ENCODE results near the gene NOP14. TPM values are rescaled to one million over a fixed set of nuclear protein-coding genes. Genes with fewer than 3 reads are reported as not detected.

Gene NOP14
- total RNA-seq, 1 experiment from 2014 or later: 50.1 TPM

DNA sequence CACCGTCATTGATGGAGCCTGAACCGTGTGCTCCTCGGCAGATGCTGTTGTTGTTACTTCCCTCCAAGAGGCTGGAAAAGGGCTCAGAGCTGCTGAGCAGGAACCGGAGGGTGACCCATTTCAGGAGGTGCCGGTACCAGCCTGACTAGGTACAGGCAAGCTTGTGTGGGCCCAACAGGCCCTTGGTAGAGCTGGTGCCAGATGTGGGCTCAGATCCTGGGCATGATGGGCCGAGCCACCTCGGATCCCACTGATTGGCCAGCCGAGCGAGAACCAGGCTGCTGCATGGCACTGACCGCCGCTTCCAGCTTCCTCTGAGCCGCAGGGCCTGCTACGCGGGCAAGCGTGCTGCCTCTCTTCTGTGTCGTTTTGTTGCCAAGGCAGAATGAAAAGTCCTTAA, 33.7 kb downstream of the NOP14 start:
- no peaks in the 10 kb centered on the region for H3K9me3 Mint-ChIP-seq
- peaks cover 2% of the 10 kb centered on the region for H4K20me1 ChIP-seq (ENCODE audit: control insufficient read depth, insufficient read depth, insufficient read length)
- H3K27me3 ChIP-seq (ENCODE audit: insufficient read depth, low read length): no peaks in the 10 kb centered on the region
- TF ChIP-seq, protein P1, sequence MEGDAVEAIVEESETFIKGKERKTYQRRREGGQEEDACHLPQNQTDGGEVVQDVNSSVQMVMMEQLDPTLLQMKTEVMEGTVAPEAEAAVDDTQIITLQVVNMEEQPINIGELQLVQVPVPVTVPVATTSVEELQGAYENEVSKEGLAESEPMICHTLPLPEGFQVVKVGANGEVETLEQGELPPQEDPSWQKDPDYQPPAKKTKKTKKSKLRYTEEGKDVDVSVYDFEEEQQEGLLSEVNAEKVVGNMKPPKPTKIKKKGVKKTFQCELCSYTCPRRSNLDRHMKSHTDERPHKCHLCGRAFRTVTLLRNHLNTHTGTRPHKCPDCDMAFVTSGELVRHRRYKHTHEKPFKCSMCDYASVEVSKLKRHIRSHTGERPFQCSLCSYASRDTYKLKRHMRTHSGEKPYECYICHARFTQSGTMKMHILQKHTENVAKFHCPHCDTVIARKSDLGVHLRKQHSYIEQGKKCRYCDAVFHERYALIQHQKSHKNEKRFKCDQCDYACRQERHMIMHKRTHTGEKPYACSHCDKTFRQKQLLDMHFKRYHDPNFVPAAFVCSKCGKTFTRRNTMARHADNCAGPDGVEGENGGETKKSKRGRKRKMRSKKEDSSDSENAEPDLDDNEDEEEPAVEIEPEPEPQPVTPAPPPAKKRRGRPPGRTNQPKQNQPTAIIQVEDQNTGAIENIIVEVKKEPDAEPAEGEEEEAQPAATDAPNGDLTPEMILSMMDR (conservative IDR thresholded peaks at IDR 0.05): no peak
- H3T11ph ChIP-seq (ENCODE audit: low read length): no peak overlapping the region
- no peaks in the 10 kb centered on the region for H3K4me1 ChIP-seq (ENCODE audit: insufficient read depth, low read length)
- H3K79me2 ChIP-seq (ENCODE audit: insufficient read depth, low read length): no peaks in the 10 kb centered on the region
- no peak overlapping the region for H3K23ac ChIP-seq (ENCODE audit: insufficient read length, low read depth, low read length)
- no peaks in the 10 kb centered on the region; the same call in 1 of the 2 replicates for H3K27me3 Mint-ChIP-seq (ENCODE audit: low read depth)
- H2AK5ac ChIP-seq (ENCODE audit: insufficient read length, low read length): no peak overlapping the region
- H3K4me3 Mint-ChIP-seq: no peak overlapping the region
- H3K23me2 ChIP-seq (ENCODE audit: insufficient read length, low read depth, low read length, poor library complexity, severe bottlenecking): peaks cover 7% of the 10 kb centered on the region
- peaks cover 10 to 20% of the 10 kb centered on the region in 2 experiments for H3K4me1 Mint-ChIP-seq
- H3K18ac ChIP-seq (ENCODE audit: insufficient read length, low read depth, low read length): no peak overlapping the region
- DNase-seq: no peak
- no peak overlapping the region for H3K14ac ChIP-seq (ENCODE audit: insufficient read depth, low read length)
- no peaks in the 10 kb centered on the region for H3K9me3 ChIP-seq (ENCODE audit: control insufficient read depth, low read depth, low read length)
- no peak overlapping the region for H2AFZ ChIP-seq (ENCODE audit: low read length)
- no peak overlapping the region for H4K5ac ChIP-seq (ENCODE audit: insufficient read length, low read depth, low read length)
- no peak overlapping the region for H2BK20ac ChIP-seq (ENCODE audit: low read depth, low read length, poor library complexity, severe bottlenecking)
- no peak overlapping the region for H3K4me2 ChIP-seq (ENCODE audit: insufficient read depth, insufficient read length, low read length)
- H3K36me3 Mint-ChIP-seq (ENCODE audit: insufficient read depth in 1 of 3, low read depth in 3 of 3): peaks cover 38 to 71% (median 57%) of the 10 kb centered on the region in 3 experiments
- WGBS (ENCODE audit: extremely low coverage, insufficient read length, low lambda C conversion rate): no CpG with 5 or more reads among the region's 16 CpGs
- no peaks in the 10 kb centered on the region for H3K79me1 ChIP-seq (ENCODE audit: insufficient read depth, low read depth, low read length, poor library complexity, severe bottlenecking)
- H2BK15ac ChIP-seq (ENCODE audit: low read depth, low read length): no peak overlapping the region
- no peak overlapping the region for H2BK5ac ChIP-seq (ENCODE audit: insufficient read length, low read length)
- no peak overlapping the region for H3K4ac ChIP-seq (ENCODE audit: low read depth, low read length)
- H3K27ac Mint-ChIP-seq: peak overlapping the region; percentile 67 to 93 (median 70); a peak in 3 of 7 replicates
- no peak overlapping the region for H3K27ac ChIP-seq (ENCODE audit: insufficient read length, low read depth, low read length)
- no peak overlapping the region for H3K9ac ChIP-seq (ENCODE audit: extremely low read depth, insufficient read length, low read length)
- no peak overlapping the region for H2BK120ac ChIP-seq (ENCODE audit: low read depth, low read length, poor library complexity, severe bottlenecking)
- no peak overlapping the region for H4K8ac ChIP-seq (replicated peaks; ENCODE audit: insufficient read length, low read depth, low read length)
- no peak overlapping the region for H3K56ac ChIP-seq (ENCODE audit: insufficient read length, low read depth, low read length)
- H2BK12ac ChIP-seq (ENCODE audit: insufficient read length, low read depth, low read length): no peak overlapping the region
- no peak overlapping the region for H4K91ac ChIP-seq (ENCODE audit: insufficient read length, low read depth, low read length)

All from H9 (cell line).